HCT116 (cell line): ENCODE measurements around the gene UNC80. TPM values are rescaled to one million over a fixed set of nuclear protein-coding genes. Genes with fewer than 3 reads are reported as not detected.

Experiments used
- ATAC-seq: fragments of 200-7000 bp; cut with Tn5 transposase; 2 replicates; pipeline ENCODE4 v1.9.1; 2020; ENCODE audit warnings: mild to moderate bottlenecking, moderate library complexity
- BruUV-seq: library from RNA; stranded (reverse); fragments of 400-500 nt; replicated peaks from 2 replicates; lab custom pipeline; 2021; lab: Mats Ljungman, UMichigan
- CTCF ChIA-PET: fragments of 300-600 bp; sonication (Branson Sonifier 250); formaldehyde crosslinking; loops from one replicate; lab custom pipeline; 2021; ENCODE audit warnings: antibody characterized with exemption; lab: Charles Lee
- POLR2A ChIA-PET: fragments of 300-600, 350-600 bp; sonication (Branson Sonifier 250); formaldehyde crosslinking; loops from one replicate; lab custom pipeline; 2021; ENCODE audit warnings: antibody characterized with exemption; lab: Charles Lee
- RAD21 ChIA-PET, 2 experiments: fragments of 300-600 bp; sonication (Branson Sonifier 250); formaldehyde crosslinking; loops; one replicate each; lab custom pipeline; 2023; ENCODE audit warnings: low total read pairs in 2 of 2; ENCODE audit not compliant: uncharacterized antibody in 2 of 2, unreplicated experiment in 2 of 2, low non-redundant PET in 1 of 2; lab: Charles Lee
- DNase-seq: peaks from one replicate; pipeline ENCODE4 v3.0.0-alpha.2; 2010; ENCODE audit warnings: low read depth, low spot score
- H2AFZ ChIP-seq: fragments of 200-600 bp; shearing (Covaris generic), sonication (generic); 2 replicates; pipeline ENCODE4 v1.6.1; 2017; ENCODE audit warnings: low read depth, mixed run types, mixed read lengths, antibody characterized with exemption, low read length; ENCODE audit not compliant: poor library complexity, severe bottlenecking
- H3K27ac ChIP-seq: 2 replicates; pipeline ENCODE4 v1.5.1; 2012; ENCODE audit warnings: low read depth, low read length
- H3K27me3 ChIP-seq: fragments of 200-600 bp; sonication (generic); 2 replicates; pipeline ENCODE4 v1.6.1; 2016; ENCODE audit warnings: mixed run types, low read length, mixed read lengths; ENCODE audit not compliant: insufficient read depth
- H3K36me3 ChIP-seq, 2 experiments: fragments of 200-500 bp in 1 of 2; fragments of 200-600 bp in 1 of 2; sonication (Bioruptor generic) in 1 of 2; sonication (generic) in 1 of 2; 2 replicates each; pipeline versions ENCODE4 v1.5.1 to v1.6.1; 2014 to 2016; ENCODE audit warnings: low read length in 2 of 2, inconsistent platforms in 1 of 2, mixed read lengths in 1 of 2, mixed run types in 1 of 2; ENCODE audit not compliant: insufficient read depth in 2 of 2, control insufficient read depth in 1 of 2
- H3K4me1 ChIP-seq, 2 experiments: fragments of 200-600 bp in 1 of 2; sonication (generic) in 1 of 2; 2 replicates each; pipeline versions ENCODE4 v1.5.1 to v1.6.1; 2012 to 2017; ENCODE audit warnings: low read length in 2 of 2, inconsistent platforms in 1 of 2, mild to moderate bottlenecking in 1 of 2, mixed read lengths in 1 of 2, mixed run types in 1 of 2, moderate library complexity in 1 of 2; ENCODE audit not compliant: insufficient read depth in 2 of 2, control insufficient read depth in 1 of 2
- H3K4me2 ChIP-seq: fragments of 200-600 bp; sonication (generic); 2 replicates; pipeline ENCODE4 v1.6.1; 2017; ENCODE audit warnings: mixed run types, low read length, mixed read lengths
- H3K4me3 ChIP-seq, 2 experiments: fragments of 200-600 bp in 1 of 2; sonication (generic) in 1 of 2; replicated peaks in 1 of 2; 2 replicates each; pipeline ENCODE4 v1.5.1; 2011 to 2016; ENCODE audit warnings: low read length in 2 of 2, control low read depth in 1 of 2, low read depth in 1 of 2, mild to moderate bottlenecking in 1 of 2, mixed read lengths in 1 of 2, mixed run types in 1 of 2
- H3K79me2 ChIP-seq: fragments of 200-600 bp; sonication (generic); 2 replicates; pipeline ENCODE4 v1.6.1; 2017; ENCODE audit warnings: mild to moderate bottlenecking, mixed run types, low read length, moderate library complexity, mixed read lengths; ENCODE audit not compliant: insufficient read depth
- H3K9ac ChIP-seq: fragments of 200-600 bp; sonication (generic); 2 replicates; pipeline ENCODE4 v1.6.1; 2016; ENCODE audit warnings: low read length, mixed read lengths
- H3K9me2 ChIP-seq: fragments of 200-600 bp; sonication (generic), shearing (Covaris generic); 2 replicates; pipeline ENCODE4 v1.6.1; 2017; ENCODE audit warnings: mixed run types, mild to moderate bottlenecking, moderate library complexity; ENCODE audit not compliant: insufficient read depth
- H3K9me3 ChIP-seq, 2 experiments: fragments of 200-500 bp in 1 of 2; fragments of 200-600 bp in 1 of 2; sonication (Bioruptor generic) in 1 of 2; sonication (generic) in 1 of 2; 2 replicates each; pipeline ENCODE4 v1.6.1; 2014 to 2017; ENCODE audit warnings: low read length in 2 of 2, mixed read lengths in 2 of 2, inconsistent platforms in 1 of 2, low read depth in 1 of 2, mild to moderate bottlenecking in 1 of 2, mixed run types in 1 of 2, moderate library complexity in 1 of 2; ENCODE audit not compliant: control insufficient read depth in 1 of 2, insufficient read depth in 1 of 2
- H4K20me1 ChIP-seq: fragments of 200-600 bp; sonication (generic), shearing (Covaris generic); 2 replicates; pipeline ENCODE4 v1.6.1; 2017; ENCODE audit warnings: mixed run types, mild to moderate bottlenecking, moderate library complexity; ENCODE audit not compliant: insufficient read depth
- CEBPB ChIP-seq: IDR thresholded peaks from 2 replicates; pipeline ENCODE4 v1.6.1; 2012; ENCODE audit warnings: low read depth
- EGR1 ChIP-seq: IDR thresholded peaks from 2 replicates; pipeline ENCODE4 v1.6.1; 2012; ENCODE audit warnings: low read depth
- ELF1 ChIP-seq: IDR thresholded peaks from 2 replicates; pipeline ENCODE4 v1.6.1; 2012; ENCODE audit warnings: low read depth, borderline replicate concordance
- EZH2 ChIP-seq: fragments of 200-600 bp; sonication (generic); IDR thresholded peaks from 2 replicates; pipeline ENCODE4 v1.6.1; 2017; ENCODE audit warnings: antibody characterized with exemption, mixed run types
- EZH2phosphoT487 ChIP-seq: fragments of 200-600 bp; IDR thresholded peaks from 2 replicates; pipeline ENCODE4 v1.6.1; 2018; ENCODE audit warnings: antibody characterized with exemption, borderline replicate concordance
- FOSL1 ChIP-seq: IDR thresholded peaks from 2 replicates; pipeline ENCODE4 v1.6.1; 2012; ENCODE audit warnings: low read depth
- JUND ChIP-seq: IDR thresholded peaks from 2 replicates; pipeline ENCODE4 v1.6.1; 2012
- POLR2A ChIP-seq: IDR thresholded peaks from 2 replicates; pipeline ENCODE4 v1.7.0; 2011; ENCODE audit warnings: borderline replicate concordance; ENCODE audit not compliant: insufficient read depth, insufficient read length; ENCODE audit errors: extremely low read depth
- SP1 ChIP-seq: IDR thresholded peaks from 2 replicates; pipeline ENCODE4 v1.6.1; 2012; ENCODE audit warnings: low read depth
- SRF ChIP-seq: IDR thresholded peaks from 2 replicates; pipeline ENCODE4 v1.6.1; 2012; ENCODE audit warnings: low read depth
- TCF7L2 ChIP-seq: IDR thresholded peaks from 2 replicates; pipeline ENCODE4 v1.7.0; 2011; ENCODE audit warnings: borderline replicate concordance, inconsistent platforms; ENCODE audit not compliant: insufficient read depth, insufficient read length; ENCODE audit errors: extremely low read depth
- ZNF274 ChIP-seq: fragments of 200-500 bp; sonication (Bioruptor generic); IDR thresholded peaks from 2 replicates; pipeline ENCODE4 v1.6.1; 2014; ENCODE audit warnings: mild to moderate bottlenecking, low read depth, low read length, inconsistent platforms
- intact Hi-C: fragments of 100-400 bp; cut with micrococcal nuclease; formaldehyde crosslinking; loops from 2 replicates; pipeline ENCODE4 v1.10.0; 2022
- total RNA-seq: library from RNA; stranded (reverse); gene quantifications from one replicate; pipeline ENCODE4 v1.2.1, GENCODE V29; 2021; ENCODE audit not compliant: unreplicated experiment
- TF ChIP-seq, protein P1 (sequence below), 3 experiments: fragments of 200-600 bp in 1 of 3; sonication (generic) in 1 of 3; IDR thresholded peaks in 2 of 3; conservative IDR thresholded peaks in 1 of 3; 2 replicates each; pipeline ENCODE4 v1.5.1; 2012 to 2017; ENCODE audit warnings: low read depth in 2 of 3, low read length in 2 of 3, antibody characterized with exemption in 1 of 3, borderline replicate concordance in 1 of 3, control low read depth in 1 of 3, mild to moderate bottlenecking in 1 of 3, mixed read lengths in 1 of 3, mixed run types in 1 of 3, moderate library complexity in 1 of 3; ENCODE audit not compliant: insufficient read depth in 1 of 3
- TF ChIP-seq, protein P2 (sequence below): IDR thresholded peaks from 2 replicates; pipeline ENCODE4 v1.6.1; 2011; ENCODE audit warnings: mild to moderate bottlenecking, low read length, moderate library complexity; ENCODE audit not compliant: insufficient replicate concordance; ENCODE audit errors: extremely low read depth
- TF ChIP-seq, protein P3 (sequence below): IDR thresholded peaks from 2 replicates; pipeline ENCODE4 v1.6.1; 2012

The UNC80 gene
- total RNA-seq, 1 experiment from 2014 or later = not detected

DNA sequence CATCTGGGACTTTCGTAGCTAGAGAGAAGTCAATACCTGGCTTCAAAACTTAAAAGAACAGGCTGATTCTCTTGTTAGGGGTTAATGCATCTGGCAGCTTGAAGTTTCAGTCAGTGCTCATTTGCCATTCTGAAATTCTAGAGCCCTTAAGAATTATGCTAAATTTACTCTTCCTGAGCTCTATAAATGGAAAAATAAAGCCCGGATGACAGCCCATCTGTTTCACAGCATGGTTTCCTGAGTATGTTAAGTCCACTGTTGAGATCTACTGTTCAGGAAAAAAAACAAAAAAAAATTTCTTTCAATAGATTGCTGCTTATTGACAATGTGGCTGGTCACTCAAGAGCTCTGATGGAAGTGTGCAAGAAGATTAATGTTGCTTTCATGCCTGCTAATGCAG lies 129.5 kb downstream of the UNC80 start:
- no peaks in the 10 kb centered on the region for H3K79me2 ChIP-seq
- no peaks in the 10 kb centered on the region for H3K4me1 ChIP-seq
- intact Hi-C loops = no loop called here

DNA sequence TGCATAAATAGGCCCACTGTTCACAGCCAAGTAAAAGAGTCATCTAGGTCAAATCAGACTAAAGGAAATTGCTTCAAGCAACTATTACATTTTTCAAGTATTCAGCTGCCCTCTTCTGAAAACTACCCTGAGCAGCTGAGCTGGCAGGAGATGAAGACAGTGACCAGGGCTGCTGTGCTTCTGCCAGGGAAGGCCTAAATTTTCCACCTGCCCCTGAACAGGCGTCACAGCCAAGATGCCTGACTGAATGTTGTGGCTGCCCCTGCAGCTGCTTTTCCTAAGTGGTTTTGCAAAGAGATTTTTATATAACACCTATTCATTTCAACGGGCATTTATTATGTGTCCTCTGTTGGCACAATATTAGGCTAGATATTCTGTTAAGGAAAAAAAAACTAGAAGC lies 134.1 kb downstream of the UNC80 start:
- H3K4me3 ChIP-seq = no peak overlapping the region
- RAD21 ChIA-PET = no interaction called here
- no peaks in the 10 kb centered on the region for H3K79me2 ChIP-seq
- no peak overlapping the region for H3K4me2 ChIP-seq
- no peaks in the 10 kb centered on the region for H4K20me1 ChIP-seq
- DNase-seq = no peak
- no peaks in the 10 kb centered on the region for H3K27me3 ChIP-seq
- POLR2A ChIA-PET = no interaction called here
- intact Hi-C loops = no loop called here
- no peak overlapping the region for H3K9ac ChIP-seq
- BruUV-seq = no TSS peak
- no peaks in the 10 kb centered on the region for H3K9me2 ChIP-seq
- H3K36me3 ChIP-seq = no peaks in the 10 kb centered on the region
- no peak overlapping the region for H3K27ac ChIP-seq
- no peaks in the 10 kb centered on the region for H3K9me3 ChIP-seq
- no peak for ATAC-seq
- no peak overlapping the region for H2AFZ ChIP-seq
- CTCF ChIA-PET = no interaction called here
- H3K4me1 ChIP-seq = no peaks in the 10 kb centered on the region
- TF ChIP-seq, protein P1, sequence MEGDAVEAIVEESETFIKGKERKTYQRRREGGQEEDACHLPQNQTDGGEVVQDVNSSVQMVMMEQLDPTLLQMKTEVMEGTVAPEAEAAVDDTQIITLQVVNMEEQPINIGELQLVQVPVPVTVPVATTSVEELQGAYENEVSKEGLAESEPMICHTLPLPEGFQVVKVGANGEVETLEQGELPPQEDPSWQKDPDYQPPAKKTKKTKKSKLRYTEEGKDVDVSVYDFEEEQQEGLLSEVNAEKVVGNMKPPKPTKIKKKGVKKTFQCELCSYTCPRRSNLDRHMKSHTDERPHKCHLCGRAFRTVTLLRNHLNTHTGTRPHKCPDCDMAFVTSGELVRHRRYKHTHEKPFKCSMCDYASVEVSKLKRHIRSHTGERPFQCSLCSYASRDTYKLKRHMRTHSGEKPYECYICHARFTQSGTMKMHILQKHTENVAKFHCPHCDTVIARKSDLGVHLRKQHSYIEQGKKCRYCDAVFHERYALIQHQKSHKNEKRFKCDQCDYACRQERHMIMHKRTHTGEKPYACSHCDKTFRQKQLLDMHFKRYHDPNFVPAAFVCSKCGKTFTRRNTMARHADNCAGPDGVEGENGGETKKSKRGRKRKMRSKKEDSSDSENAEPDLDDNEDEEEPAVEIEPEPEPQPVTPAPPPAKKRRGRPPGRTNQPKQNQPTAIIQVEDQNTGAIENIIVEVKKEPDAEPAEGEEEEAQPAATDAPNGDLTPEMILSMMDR (IDR thresholded peaks at IDR 0.05 in 2 of 3, conservative IDR thresholded peaks at IDR 0.05 in 1 of 3; ENCODE audit: borderline replicate concordance in 1 of 3, insufficient read depth in 1 of 3, low read depth in 2 of 3, low read length in 2 of 3) = no peak
- TF ChIP-seq TCF7L2 = no peak
- no peak for TF ChIP-seq ELF1
- TF ChIP-seq EZH2phosphoT487 = no peak
- no peak for TF ChIP-seq ZNF274
- no peak for TF ChIP-seq EZH2
- TF ChIP-seq, protein P2, sequence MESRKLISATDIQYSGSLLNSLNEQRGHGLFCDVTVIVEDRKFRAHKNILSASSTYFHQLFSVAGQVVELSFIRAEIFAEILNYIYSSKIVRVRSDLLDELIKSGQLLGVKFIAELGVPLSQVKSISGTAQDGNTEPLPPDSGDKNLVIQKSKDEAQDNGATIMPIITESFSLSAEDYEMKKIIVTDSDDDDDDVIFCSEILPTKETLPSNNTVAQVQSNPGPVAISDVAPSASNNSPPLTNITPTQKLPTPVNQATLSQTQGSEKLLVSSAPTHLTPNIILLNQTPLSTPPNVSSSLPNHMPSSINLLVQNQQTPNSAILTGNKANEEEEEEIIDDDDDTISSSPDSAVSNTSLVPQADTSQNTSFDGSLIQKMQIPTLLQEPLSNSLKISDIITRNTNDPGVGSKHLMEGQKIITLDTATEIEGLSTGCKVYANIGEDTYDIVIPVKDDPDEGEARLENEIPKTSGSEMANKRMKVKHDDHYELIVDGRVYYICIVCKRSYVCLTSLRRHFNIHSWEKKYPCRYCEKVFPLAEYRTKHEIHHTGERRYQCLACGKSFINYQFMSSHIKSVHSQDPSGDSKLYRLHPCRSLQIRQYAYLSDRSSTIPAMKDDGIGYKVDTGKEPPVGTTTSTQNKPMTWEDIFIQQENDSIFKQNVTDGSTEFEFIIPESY = no peak
- TF ChIP-seq JUND = no peak
- TF ChIP-seq POLR2A = no peak
- TF ChIP-seq EGR1 = no peak
- no peak for TF ChIP-seq CEBPB

More for the DNA sequence above, 129.5 kb downstream of the UNC80 start:
- H3K4me2 ChIP-seq = no peak overlapping the region
- no peaks in the 10 kb centered on the region for H3K9me2 ChIP-seq
- no peak overlapping the region for H3K9ac ChIP-seq
- RAD21 ChIA-PET = no interaction called here
- no peak overlapping the region for H3K4me3 ChIP-seq
- CTCF ChIA-PET = no interaction called here
- H3K36me3 ChIP-seq = no peaks in the 10 kb centered on the region
- ATAC-seq (no peak), DNase-seq (no peak)
- H3K9me3 ChIP-seq = no peaks in the 10 kb centered on the region
- no peak overlapping the region for H3K27ac ChIP-seq
- POLR2A ChIA-PET = no interaction called here
- no peaks in the 10 kb centered on the region for H3K27me3 ChIP-seq
- H2AFZ ChIP-seq = no peak overlapping the region
- H4K20me1 ChIP-seq = no peaks in the 10 kb centered on the region
- TF ChIP-seq SP1 (no peak), EGR1 (no peak), FOSL1 (no peak), SRF (no peak), TCF7L2 (no peak)
- TF ChIP-seq, protein P3, sequence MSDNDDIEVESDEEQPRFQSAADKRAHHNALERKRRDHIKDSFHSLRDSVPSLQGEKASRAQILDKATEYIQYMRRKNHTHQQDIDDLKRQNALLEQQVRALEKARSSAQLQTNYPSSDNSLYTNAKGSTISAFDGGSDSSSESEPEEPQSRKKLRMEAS = no peak
- BruUV-seq = no TSS peak
